Tibial artery (tissue), 4 donors: ENCODE results near the gene SLC41A2.

Experiments
- DNase-seq, 2 donors: peaks; one replicate each; pipeline ENCODE4 v3.0.0-alpha.2; 2019
- H3K27ac ChIP-seq, 2 donors: fragments of 200-600 bp; sonication (generic) in 1 of 2; 1 replicate in 1 of 2; 2 replicates in 1 of 2; pipeline ENCODE4 v1.5.1; 2018 to 2019; ENCODE audit warnings: mild to moderate bottlenecking in 1 of 2
- H3K27me3 ChIP-seq, 2 donors: fragments of 200-600 bp; sonication (generic) in 1 of 2; one replicate each; pipeline versions ENCODE4 v1.5.1 to v1.6.0; 2016 to 2019
- H3K36me3 ChIP-seq, 3 donors: fragments of 200-600 bp; sonication (generic) in 2 of 3; one replicate each; pipeline ENCODE4 v1.5.1; 2016 to 2019; ENCODE audit warnings: mild to moderate bottlenecking in 2 of 3
- H3K4me1 ChIP-seq, 4 donors: fragments of 200-600 bp; sonication (generic) in 2 of 4; 1 replicate in 3 of 4; 2 replicates in 1 of 4; pipeline ENCODE4 v1.5.1; 2016 to 2019
- H3K4me3 ChIP-seq, 2 donors: fragments of 200-600 bp; sonication (generic) in 1 of 2; 1 replicate in 1 of 2; 2 replicates in 1 of 2; pipeline ENCODE4 v1.5.1; 2018 to 2019; ENCODE audit warnings: mild to moderate bottlenecking in 2 of 2
- H3K9me3 ChIP-seq, 3 donors: fragments of 200-600 bp; sonication (generic) in 1 of 3; one replicate each; pipeline ENCODE4 v1.5.1; 2016 to 2019
- CTCF ChIP-seq, 2 experiments: fragments of 200-600 bp in 1 of 2; fragments of 450-650 bp in 1 of 2; IDR thresholded peaks; one replicate each; pipeline ENCODE4 v1.5.1; 2017 to 2019; ENCODE audit warnings: antibody characterized with exemption in 2 of 2, mild to moderate bottlenecking in 1 of 2, moderate library complexity in 1 of 2
- intact Hi-C: fragments of 100-400 bp; cut with DNase I; formaldehyde crosslinking; loops from one replicate; pipeline ENCODE4 v1.15.0; 2023; ENCODE audit warnings: low total_unique reads

SLC41A2 gene

GRCh38 chr12:104976703-104977102, 18.6 kb upstream of the SLC41A2 start:
- Histone ChIP-seq H3K9me3 (no peaks in the 10 kb centered on the region), H3K27me3 (no peaks in the 10 kb centered on the region), H3K27ac (no peak overlapping the region), H3K4me1 (peaks cover 0 to under 1% (median 0%) of the 10 kb centered on the region in 4 donors), H3K4me3 (no peak overlapping the region), H3K36me3 (no peaks in the 10 kb centered on the region)
- DNase-seq, result no peak
- intact Hi-C loops, result no loop called here
- no peak for TF ChIP-seq CTCF (IDR thresholded peaks at IDR 0.05)

- H3K27ac ChIP-seq, result no peak overlapping the region
- peaks cover 0 to 3% (median 0%) of the 10 kb centered on the region in 4 donors for H3K4me1 ChIP-seq
- intact Hi-C loops, result no loop called here
These were observed 17.7 kb upstream of the SLC41A2 start for GRCh38 chr12:104975587-104976343.

GRCh38 chr12:104974626-104975290, 16.7 kb upstream of the SLC41A2 start:
- no peak for DNase-seq
- H3K36me3 ChIP-seq, result no peaks in the 10 kb centered on the region
- H3K27ac ChIP-seq, result no peak overlapping the region
- intact Hi-C loops, result no loop called here
- TF ChIP-seq CTCF (IDR thresholded peaks at IDR 0.05), result no peak
- H3K27me3 ChIP-seq, result no peaks in the 10 kb centered on the region
- H3K9me3 ChIP-seq, result no peaks in the 10 kb centered on the region
- H3K4me3 ChIP-seq, result no peak overlapping the region
- H3K4me1 ChIP-seq, result peaks cover 0 to 3% (median 0%) of the 10 kb centered on the region in 4 donors

More at GRCh38 chr12:104975587-104976343, 17.7 kb upstream of the SLC41A2 start:
- no peak overlapping the region for H3K4me3 ChIP-seq
- no peaks in the 10 kb centered on the region for H3K36me3 ChIP-seq
- DNase-seq, result no peak
- no peaks in the 10 kb centered on the region for H3K9me3 ChIP-seq
- H3K27me3 ChIP-seq, result no peaks in the 10 kb centered on the region
- no peak for TF ChIP-seq CTCF (IDR thresholded peaks at IDR 0.05)

- no peak for TF ChIP-seq CTCF (IDR thresholded peaks at IDR 0.05)
- Histone ChIP-seq H3K27me3 (no peaks in the 10 kb centered on the region), H3K36me3 (no peaks in the 10 kb centered on the region), H3K27ac (no peak overlapping the region), H3K4me1 (peaks cover 0 to 3% (median 0%) of the 10 kb centered on the region in 4 donors), H3K9me3 (no peaks in the 10 kb centered on the region), H3K4me3 (no peak overlapping the region)
- intact Hi-C loops, result no loop called here
- no peak for DNase-seq
These were observed 15.2 kb upstream of the SLC41A2 start for GRCh38 chr12:104973250-104973649.

- TF ChIP-seq CTCF (IDR thresholded peaks at IDR 0.05), result no peak
- intact Hi-C loops, result no loop called here
- H3K27ac ChIP-seq, result no peak overlapping the region
- H3K9me3 ChIP-seq, result no peaks in the 10 kb centered on the region
- H3K4me1 ChIP-seq, result peaks cover 0 to 3% (median 0%) of the 10 kb centered on the region in 4 donors
- no peaks in the 10 kb centered on the region for H3K36me3 ChIP-seq
- H3K4me3 ChIP-seq, result no peak overlapping the region
- DNase-seq, result no peak
- H3K27me3 ChIP-seq, result no peaks in the 10 kb centered on the region
These were observed 13.2 kb upstream of the SLC41A2 start for GRCh38 chr12:104971306-104971705.
